HG03575 (cell line): ENCODE measurements around the gene FARP2.
"Not testable (repeated sequence)": the region's sequence is repeated elsewhere in the genome, so short reads cannot be mapped to it uniquely, and the experiment has no call there.

Source experiments
- ATAC-seq: cut with Tn5 transposase; IDR thresholded peaks from one replicate; pipeline ENCODE4 v1.9.1; 2021; ENCODE audit not compliant: unreplicated experiment, insufficient number of reproducible peaks, low FRiP score; ENCODE audit errors: extremely low read depth

The FARP2 gene

DNA sequence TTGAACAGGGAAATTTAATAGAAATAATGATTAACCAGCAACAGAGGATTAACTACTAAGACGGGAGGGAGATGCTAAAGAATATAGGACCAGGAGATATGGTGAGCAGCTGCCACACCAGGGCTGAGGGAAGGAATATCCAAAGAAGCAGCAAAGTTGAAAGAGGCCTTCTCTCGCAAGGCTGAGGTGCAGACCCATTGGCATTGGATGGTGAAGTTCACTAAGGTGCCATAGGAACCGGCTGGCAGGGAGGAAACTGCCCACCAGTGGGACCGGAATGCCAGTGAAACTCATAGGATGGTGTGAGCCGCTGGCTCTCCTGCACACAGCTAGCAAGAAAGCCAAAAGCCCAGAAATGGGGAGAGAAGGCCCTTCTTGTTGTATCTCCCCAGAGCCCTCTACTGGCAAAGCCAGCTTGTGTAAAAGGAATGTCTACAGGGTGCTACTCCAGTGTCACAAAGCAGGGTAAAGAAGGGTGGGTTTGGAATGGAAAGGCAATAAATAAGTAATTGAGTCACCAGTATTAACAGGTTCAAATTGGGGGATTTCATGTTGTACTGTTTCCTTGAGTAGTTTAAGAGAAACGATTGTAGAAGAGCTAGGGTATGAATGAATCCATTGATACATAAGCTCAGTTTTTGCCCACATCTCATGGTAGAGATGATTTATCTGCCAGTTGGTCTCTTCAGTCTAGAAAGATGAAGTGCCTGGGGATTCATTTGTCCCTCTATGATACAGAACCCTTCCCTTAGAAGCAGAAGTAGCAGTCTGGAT lies 36.0 kb downstream of the FARP2 start:
- ATAC-seq: no peak

DNA sequence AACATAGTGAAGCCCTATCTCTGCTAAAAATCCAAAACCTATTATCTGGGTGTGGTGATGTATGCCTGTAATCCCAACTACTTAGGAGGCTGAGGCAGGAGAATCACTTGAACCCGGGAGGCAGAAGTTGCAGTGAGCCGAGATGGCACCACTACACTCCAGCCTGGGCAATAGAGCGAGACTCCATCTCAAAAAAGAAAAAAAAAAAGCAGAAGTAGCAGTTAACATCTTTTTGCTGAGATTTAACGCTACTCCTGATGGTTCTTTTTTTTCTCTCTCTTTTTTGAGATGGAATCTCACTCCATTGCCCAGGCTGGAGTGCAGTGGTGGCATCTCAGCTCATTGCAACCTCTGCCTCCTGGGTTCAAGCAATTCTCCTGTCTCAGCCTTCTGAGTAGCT lies 36.7 kb downstream of the FARP2 start:
- not testable (repeated sequence) for ATAC-seq

DNA sequence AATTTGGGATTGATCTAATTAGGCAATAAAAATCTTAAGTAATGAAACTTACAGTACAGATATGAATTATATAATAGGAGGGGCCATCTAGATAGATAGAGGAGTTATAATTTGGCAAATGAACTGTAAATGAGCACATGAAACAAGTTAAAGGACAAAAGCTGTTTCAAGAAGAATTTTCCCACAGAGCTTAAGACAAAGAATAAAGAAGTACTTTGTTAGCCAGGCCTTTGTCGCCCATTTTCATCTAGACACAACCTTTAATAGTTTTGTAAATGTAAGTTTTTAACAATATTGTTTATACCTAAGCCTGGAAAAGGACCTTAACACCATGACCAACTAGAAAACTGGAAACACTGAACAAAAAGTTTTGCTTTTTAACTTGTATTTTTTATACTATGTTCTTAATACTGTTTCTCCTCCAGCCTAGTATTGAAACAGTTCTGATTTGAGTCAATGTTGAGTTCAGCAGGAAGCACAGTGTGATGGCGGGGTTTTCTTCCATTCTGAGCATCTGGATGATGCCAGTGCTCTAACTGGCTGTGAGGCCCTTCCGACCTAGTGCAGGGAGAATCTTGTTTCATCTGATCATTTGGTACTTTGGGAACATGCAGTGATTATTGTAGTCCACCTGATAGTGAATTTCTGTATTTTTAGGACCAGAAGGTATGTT lies 37.6 kb downstream of the FARP2 start:
- ATAC-seq: no peak

DNA sequence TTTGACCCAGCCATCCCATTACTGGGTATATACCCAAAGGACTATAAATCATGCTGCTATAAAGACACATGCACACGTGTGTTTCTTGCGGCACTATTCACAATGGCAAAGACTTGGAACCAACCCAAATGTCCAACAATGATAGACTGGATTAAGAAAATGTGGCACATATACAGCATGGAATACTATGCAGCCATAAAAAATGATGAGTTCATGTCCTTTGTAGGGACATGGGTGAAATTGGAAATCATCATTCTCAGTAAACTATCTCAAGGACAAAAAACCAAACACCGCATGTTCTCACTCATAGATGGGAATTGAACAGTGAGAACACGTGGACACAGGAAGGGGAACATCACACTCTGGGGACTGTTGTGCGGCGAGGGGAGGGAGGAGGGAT lies 40.7 kb downstream of the FARP2 start:
- not testable (repeated sequence) for ATAC-seq

DNA sequence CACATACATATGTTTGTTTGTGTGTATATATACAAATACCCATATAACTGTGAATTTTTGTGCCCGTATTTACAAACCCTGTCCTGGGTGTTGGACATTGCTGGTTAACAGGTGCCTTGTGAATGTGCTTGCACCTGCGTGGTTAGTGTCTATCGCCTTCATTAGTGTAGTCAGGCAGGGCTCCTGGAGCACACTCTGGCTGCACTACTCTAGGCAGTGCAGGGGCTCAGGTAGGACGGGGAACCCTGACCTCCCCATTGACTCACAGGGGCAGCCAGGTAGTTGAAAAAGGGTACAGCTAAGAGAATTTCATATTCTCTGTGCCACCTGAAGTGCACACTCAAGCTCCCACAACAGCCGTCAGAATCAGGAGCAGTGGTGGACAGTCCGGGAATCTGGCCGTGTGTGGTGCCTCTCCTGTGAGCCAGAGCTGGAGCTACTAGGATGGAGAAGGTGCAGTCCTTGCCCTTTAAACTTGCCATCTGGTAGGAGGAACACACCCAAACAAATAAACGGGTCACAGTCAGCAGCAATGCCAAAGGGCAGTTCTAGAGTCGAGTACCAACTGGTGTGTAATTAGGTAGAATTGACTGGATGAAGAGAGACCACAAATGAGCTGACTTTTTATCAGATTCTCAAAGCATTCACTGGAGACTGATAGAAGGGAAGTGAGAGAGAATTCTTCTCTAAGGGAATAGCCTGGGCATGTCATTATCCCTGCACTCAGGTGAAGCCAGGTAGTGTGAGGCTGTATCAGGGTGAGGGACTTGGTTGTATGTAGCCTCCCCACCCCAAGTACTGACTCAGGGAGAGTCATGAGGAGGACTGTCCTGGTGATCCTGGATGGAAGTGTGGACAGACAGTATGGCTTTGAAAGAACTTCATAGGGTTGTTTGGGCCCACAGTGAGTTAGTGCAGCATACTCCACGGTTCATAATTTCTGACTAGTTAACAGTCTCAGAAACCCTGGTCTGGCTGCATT lies 44.1 kb downstream of the FARP2 start:
- ATAC-seq: no peak

DNA sequence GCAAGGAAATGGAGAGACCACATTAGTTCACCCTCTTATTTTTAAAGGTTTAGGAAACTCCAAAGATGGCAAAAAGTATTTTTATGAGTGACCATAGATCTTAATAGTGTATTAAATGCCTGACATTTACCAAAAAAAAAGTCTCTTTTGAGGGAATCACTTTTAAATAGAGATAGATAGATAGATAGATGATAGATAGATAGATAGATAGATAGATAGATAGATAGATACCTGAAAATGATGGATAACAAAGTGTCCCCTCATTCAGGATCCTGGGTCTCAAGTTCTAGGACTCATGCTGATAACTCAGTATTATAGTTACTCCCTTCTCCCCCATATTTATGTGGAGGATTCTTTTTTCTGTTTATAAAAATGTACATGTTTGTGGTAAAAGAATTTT lies 52.8 kb downstream of the FARP2 start:
- ATAC-seq: no peak

DNA sequence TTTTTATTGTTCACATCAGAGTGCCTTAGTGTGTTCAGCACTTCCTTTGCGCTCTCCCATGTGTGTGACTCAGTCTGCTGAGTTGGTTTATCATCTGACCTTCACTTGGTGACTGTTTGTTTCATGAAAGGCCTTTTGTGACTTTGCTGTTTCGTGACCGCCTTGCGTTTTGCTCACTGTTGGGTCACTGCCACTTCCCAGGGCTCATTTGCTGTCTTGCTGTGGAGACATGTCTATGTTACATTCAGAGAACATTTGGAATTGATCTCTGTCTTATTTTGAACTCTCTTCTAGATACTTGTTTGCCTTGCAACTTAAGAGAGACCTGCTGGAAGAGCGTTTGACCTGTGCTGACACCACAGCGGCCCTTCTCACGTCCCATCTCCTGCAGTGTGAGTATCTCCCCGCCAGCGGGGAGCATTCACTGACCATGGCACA lies 54.7 kb downstream of the FARP2 start:
- ATAC-seq: no peak

DNA sequence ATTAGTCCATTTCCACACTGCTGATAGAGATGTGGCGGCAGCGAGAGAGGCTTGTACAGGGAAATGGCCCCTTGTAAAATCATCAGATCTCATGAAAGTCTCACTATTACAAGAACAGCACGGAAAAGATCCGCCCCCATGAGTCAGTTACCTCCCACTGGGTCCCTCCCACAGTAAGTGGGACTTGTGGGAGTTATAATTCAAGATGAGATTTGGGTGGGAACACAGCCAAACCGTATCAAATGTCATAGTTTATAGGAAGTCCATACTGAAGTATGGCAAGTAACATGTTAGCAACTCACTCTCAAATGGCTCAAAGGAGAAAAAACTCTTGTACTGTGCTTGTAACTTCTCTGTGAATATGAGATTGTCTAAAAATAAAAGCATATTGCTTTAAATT lies 56.1 kb downstream of the FARP2 start:
- ATAC-seq: no peak

DNA sequence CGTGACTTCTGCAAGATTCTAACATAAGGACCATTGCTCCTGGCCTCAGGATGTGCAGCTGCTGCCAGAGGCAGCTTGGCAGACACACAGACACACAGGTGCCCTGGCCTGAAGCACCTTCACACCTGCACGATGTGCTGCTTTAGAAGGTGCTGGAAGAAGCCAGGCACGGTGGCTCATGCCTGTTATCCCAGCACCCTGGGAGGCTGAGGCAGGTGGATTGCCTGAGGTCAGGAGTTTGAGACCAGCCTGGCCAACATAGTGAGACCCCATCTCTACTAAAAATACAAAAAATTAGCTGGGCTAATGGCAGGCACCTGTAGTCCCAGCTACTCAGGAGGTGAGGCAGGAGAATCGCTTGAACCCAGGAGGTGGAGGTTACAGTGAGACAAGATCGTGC lies 57.4 kb downstream of the FARP2 start:
- ATAC-seq: not testable (repeated sequence)

DNA sequence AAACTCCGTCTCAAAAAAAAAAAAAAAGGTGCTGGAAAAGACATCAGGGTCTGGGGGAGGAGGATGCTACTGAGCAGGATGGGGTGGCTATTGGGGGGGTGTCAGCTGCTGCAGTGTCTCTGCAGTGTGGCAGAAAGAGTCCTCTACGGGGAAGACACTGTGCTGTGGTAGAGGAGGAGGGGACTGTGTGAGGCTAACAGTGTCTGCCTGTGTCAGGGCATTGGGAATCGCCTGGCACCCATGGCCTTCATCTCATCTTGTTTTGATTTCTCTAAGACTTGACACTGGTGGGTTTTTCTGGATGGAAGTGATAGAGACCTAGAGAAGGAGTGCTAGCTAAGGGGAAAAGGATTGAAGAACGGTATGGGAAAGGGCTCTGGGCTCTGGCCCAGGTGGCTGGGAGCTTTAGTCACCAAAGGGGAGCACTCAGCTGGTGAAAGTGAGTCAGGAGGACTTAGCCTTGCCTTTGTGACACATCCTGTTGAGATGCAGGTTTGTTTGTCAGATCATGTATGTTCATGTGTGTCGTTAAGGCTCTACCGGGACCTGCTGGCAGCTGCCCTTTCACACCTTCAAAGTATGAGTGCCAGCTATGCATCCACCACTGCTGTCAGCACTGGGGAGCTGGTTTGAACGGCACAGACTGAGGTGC lies 58.0 kb downstream of the FARP2 start:
- no peak for ATAC-seq

DNA sequence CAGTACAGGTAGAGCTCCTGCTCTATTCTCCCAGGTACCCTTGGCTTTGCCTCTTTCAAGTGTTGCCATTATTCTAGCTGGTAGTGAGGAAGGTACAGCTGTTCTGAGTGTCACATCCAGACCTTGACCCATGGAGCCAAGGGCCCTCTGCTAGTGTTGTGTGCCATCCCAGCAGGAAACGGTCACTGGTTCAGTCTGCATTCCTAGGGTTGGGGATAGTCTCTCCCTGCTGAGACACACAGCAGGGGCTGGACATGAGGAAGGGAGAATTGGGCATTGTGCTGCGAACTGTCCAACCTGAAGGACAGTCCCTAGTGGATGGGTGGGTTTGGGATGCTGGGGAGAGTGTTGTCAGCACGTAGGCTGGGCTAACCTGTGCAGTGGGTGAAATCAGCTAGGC lies 59.1 kb downstream of the FARP2 start:
- no peak for ATAC-seq

DNA sequence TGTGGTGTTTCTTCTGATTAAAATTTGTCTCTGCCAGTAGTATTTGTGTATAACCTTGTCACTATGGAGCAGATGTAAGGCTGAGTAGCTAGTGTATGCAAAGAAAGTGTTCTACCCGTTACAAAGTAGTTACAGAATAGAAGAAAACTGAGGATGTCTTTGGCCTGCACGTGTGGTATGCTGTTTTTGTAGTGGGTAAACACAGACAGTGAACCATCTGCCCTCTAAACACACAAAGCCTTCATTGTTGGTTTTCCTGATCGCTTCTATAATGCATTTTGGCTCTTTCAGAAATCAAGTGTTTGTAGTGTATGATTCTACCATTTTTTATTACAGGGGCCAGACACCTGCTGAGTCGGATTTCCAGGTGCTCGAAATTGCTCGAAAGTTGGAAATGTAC lies 61.5 kb downstream of the FARP2 start:
- no peak for ATAC-seq

DNA sequence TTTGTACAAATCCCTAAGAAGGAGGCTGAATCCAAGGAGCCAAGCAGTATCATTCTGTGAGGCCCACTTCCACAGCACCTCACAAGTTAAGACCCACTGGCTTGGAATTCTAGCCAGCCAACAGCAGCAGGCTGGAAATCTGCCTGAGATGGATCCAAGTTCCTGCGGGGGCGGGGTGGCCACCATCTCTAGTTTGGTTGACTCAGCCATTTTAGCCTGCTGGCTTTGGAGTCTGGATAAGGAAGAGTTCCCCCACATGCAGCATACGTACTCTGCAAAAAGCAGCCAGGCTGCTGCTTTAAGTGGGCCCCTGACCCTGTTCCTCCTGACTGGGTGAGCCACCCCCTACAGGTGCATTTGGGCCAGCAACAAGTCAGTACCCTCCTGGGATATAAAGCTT lies 65.2 kb downstream of the FARP2 start:
- ATAC-seq: no peak

DNA sequence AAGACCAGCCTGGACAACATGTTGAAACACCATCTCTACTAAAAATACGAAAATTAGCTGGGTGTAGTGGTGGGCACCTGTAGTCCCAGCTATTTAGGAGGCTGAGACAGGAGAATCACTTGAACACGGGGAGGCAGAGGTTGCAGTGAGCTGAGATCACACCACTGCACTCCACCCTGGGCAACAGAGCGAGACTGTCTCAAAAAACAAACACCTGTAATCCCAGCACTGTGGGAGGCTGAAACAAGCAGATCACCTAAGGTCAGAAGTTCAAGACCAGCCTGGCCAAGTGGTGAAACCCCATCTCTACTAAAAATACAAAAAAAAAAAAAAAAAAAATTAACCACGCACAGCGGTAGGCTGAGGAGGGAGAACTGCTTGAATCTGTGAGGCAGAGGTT lies 65.9 kb downstream of the FARP2 start:
- ATAC-seq: not testable (repeated sequence)

DNA sequence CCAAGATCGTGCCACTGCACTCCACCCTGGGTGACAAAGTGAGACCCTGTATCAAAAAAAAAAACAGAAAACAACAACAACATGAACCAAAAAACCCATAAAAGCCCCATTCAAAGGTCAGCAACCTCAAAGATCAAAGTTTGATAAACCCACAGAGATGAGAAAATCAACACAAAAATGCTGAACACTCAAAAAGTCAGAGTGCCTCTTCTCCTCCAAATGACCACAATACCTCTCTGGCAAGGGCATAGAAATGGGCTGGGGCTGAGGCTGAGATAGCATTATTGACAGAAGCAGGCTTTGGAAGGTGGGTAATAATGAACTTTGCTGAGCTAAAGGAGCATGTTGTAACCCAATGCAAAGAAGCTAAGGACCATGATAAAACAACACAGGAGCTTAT lies 66.3 kb downstream of the FARP2 start:
- no peak for ATAC-seq

DNA sequence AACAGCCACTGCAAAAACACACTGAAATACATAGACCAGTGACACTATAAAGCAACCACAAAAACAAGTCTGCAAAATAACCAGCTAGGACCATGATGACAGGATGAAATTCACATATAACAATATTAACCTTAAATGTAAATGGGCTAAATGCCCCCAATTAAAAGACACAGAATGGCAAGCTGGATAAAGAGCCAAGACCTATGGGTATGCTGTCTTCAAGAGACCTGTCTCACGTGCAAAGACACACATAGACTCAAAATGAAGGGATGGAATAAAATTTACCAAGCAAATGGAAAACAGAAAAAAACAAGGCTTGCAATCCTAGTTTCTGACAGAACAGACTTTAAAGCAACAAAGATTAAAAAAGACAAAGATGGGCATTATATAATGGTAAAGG lies 67.4 kb downstream of the FARP2 start:
- not testable (repeated sequence) for ATAC-seq

DNA sequence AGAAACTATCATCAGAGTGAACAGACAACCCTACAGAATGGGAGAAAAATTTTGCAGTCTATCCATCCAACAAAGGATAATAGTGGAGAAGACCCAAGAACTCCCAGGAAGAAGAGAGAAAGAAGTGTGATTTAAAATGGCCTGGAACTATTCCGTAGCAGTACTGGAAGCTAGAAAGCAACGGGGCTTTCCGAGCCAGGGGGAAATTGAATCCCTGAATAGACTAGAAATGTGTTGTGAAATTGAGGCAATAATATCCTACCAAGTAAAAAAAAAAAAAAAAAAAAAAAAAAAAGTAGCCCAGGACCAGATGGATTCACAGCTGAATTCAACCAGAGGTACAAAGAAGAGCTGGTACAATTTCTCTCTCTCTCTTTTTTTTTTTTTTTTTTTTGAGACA lies 69.3 kb downstream of the FARP2 start:
- no peak for ATAC-seq

DNA sequence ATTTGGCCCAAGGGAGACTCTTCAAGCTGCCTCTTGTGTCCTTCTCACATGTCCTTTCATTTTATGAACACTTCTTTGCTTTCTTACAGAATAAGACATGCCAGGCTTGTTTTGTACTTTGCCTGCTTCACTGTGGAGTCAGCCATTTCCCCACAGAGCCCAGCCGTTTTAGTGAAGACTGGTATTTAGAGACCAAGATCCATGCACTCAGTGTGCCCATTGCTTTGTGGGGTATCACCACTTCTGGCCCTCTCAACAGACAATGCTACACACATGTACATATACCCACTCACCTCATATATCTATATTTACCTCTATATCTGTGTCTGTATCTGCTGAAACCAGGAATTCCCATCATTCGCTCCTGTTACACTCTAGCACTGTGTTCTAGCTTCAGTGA lies 74.1 kb downstream of the FARP2 start:
- no peak for ATAC-seq

DNA sequence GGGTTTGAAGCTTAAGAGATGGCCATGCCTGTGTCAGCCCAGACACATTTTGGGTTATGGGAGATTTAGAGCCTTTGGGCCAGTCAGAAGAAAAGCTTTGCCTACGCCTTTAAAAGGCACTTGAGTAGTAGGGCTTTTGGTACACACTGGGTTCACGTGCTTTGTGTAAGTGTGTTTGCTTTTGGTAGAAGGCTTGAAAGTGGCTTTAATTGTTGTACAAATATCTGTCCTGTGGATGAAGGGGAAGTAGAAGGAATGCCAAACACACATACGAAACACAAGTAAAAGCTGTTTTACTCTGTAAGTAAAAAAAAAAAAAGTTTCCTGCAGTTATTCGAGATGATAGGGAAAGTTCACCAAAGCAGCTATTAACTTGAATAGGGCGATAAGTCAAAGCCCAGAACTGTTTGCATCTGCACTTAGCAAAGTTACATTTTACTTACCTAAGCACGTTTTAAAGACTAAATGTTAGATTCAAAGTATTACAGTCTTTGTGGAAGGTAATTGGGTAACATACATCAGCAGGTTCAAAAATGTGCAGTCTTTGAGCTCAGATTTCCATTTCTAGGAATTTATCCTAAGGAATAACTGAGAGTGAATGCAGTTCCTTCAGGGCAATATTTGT lies 76.9 kb downstream of the FARP2 start:
- no peak for ATAC-seq
